ENCODE results near the gene LGALS4.
A peak's percentile ranks its signal among the peaks of the same experiment; 100 is the strongest.
"Not testable (repeated sequence)": the region's sequence is repeated elsewhere in the genome, so short reads cannot be mapped to it uniquely, and the experiment has no call there.

LGALS4 gene

DNA sequence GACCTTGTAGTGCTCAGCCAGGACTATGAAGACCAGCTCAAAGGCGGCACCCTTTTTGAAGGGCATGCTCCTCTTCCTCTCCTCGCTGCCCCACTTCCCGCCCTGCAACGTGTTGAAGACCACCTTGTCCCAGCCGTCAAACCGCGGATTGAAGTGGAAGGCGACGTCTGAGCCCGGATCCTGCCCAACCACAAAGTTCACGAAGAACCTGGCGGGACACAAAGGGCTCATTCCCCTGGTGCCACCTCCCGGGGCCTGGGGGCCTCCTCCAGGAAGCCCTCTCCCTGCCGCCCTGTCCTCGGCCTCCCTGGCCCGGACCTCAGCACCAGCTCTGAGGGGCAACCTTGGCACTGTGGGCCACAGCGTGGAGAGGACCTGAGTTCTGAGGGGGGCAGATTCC lies 4.0 kb downstream of the LGALS4 start:
- Histone ChIP-seq H4K20me1 (ENCODE audit: control insufficient read depth, insufficient read depth, low read depth, low read length) (no peaks in the 10 kb centered on the region), H3K9me3 (ENCODE audit: control insufficient read depth, insufficient read depth, low read length) (no peaks in the 10 kb centered on the region), H3F3A (ENCODE audit: control insufficient read depth, insufficient read depth) (no peaks in the 10 kb centered on the region), H3K27me3 (ENCODE audit: control insufficient read depth, low read length) (no peaks in the 10 kb centered on the region), H3K36me3 (ENCODE audit: control insufficient read depth, low read length) (no peaks in the 10 kb centered on the region), H3K4me2 (ENCODE audit: low read length) (no peak overlapping the region), H3K79me2 (ENCODE audit: control insufficient read depth, low read length) (no peaks in the 10 kb centered on the region), H3K4me3 (ENCODE audit: low read length) (no peak overlapping the region), H3K27ac (ENCODE audit: low read depth, low read length) (no peak overlapping the region), H3K9me2 (replicated peaks; ENCODE audit: control insufficient read depth, low read length) (no peaks in the 10 kb centered on the region), H3K4me1 (ENCODE audit: control insufficient read depth, low read length) (peaks cover 15% of the 10 kb centered on the region)
- no peak for TF ChIP-seq EZH2phosphoT487 (IDR thresholded peaks at IDR 0.05; ENCODE audit: borderline replicate concordance, low read length)
- TF ChIP-seq, protein P1, sequence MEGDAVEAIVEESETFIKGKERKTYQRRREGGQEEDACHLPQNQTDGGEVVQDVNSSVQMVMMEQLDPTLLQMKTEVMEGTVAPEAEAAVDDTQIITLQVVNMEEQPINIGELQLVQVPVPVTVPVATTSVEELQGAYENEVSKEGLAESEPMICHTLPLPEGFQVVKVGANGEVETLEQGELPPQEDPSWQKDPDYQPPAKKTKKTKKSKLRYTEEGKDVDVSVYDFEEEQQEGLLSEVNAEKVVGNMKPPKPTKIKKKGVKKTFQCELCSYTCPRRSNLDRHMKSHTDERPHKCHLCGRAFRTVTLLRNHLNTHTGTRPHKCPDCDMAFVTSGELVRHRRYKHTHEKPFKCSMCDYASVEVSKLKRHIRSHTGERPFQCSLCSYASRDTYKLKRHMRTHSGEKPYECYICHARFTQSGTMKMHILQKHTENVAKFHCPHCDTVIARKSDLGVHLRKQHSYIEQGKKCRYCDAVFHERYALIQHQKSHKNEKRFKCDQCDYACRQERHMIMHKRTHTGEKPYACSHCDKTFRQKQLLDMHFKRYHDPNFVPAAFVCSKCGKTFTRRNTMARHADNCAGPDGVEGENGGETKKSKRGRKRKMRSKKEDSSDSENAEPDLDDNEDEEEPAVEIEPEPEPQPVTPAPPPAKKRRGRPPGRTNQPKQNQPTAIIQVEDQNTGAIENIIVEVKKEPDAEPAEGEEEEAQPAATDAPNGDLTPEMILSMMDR (IDR thresholded peaks at IDR 0.05; ENCODE audit: low read depth, low read length, poor library complexity, severe bottlenecking) = no peak

DNA sequence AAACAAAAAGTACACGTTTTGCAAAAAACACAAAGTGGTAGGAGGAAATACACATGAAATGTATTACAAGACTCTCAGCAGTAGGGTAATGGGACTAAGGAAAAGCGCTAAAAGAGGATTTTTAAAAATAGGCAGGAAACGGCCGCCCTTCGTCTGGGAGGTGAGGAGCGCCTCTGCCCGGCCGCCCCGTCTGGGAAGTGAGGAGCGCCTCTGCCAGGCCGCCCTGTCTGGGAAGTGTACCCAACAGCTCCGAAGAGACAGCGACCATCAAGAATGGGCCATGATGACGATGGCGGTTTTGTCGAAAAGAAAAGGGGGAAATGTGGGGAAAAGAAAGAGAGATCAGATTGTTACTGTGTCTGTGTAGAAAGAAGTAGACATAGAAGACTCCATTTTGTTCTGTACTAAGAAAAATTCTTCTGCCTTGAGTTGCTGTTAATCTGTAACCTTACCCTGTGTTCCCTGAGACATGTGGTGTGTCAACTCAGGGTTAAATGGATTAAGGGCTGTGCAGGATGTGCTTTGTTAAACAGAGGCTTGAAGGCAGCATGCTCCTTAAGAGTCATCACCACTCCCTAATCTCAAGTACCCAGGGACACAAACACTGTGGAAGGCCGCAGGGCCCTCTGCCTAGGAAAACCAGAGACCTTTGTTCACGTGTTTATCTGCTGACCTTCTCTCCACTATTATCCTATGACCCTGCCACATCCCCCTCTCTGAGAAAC lies 5.2 kb downstream of the LGALS4 start:
- H3K4me3 ChIP-seq (ENCODE audit: low read length); H3K4me2 ChIP-seq (ENCODE audit: low read length); H3F3A ChIP-seq (ENCODE audit: control insufficient read depth, insufficient read depth); H3K36me3 ChIP-seq (ENCODE audit: control insufficient read depth, low read length); H3K79me2 ChIP-seq (ENCODE audit: control insufficient read depth, low read length); H3K27me3 ChIP-seq (ENCODE audit: control insufficient read depth, low read length); H3K9me2 ChIP-seq (replicated peaks; ENCODE audit: control insufficient read depth, low read length); H3K9me3 ChIP-seq (ENCODE audit: control insufficient read depth, insufficient read depth, low read length); H4K20me1 ChIP-seq (ENCODE audit: control insufficient read depth, insufficient read depth, low read depth, low read length); H3K27ac ChIP-seq (ENCODE audit: low read depth, low read length): not testable (repeated sequence)
- peaks cover 15% of the 10 kb centered on the region for H3K4me1 ChIP-seq (ENCODE audit: control insufficient read depth, low read length)

DNA sequence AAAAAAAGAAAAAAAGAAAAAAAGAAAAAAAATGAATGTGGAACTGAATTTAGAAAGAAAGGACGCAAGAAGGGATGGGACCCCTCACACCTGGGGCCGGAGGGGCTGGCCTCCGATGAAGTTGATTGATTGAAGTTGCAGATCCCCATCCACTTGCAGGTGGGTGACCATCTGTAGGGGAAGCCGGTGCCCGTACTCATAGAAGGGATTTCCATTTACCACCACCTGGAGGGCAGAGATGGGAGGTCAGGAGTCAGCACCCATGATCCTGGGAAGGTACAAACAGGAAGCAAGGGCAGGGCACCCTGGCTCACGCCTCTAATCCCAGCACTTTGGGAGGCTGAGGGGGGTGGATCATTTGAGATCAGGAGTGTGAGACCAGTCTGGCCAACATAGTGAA lies 6.4 kb downstream of the LGALS4 start:
- TF ChIP-seq, protein P1 (IDR thresholded peaks at IDR 0.05; ENCODE audit: low read depth, low read length, poor library complexity, severe bottlenecking) = no peak
- no peak for TF ChIP-seq EZH2phosphoT487 (IDR thresholded peaks at IDR 0.05; ENCODE audit: borderline replicate concordance, low read length)
- Histone ChIP-seq H3K27ac (ENCODE audit: low read depth, low read length) (no peak overlapping the region), H3K27me3 (ENCODE audit: control insufficient read depth, low read length) (no peaks in the 10 kb centered on the region), H4K20me1 (ENCODE audit: control insufficient read depth, insufficient read depth, low read depth, low read length) (no peaks in the 10 kb centered on the region), H3K36me3 (ENCODE audit: control insufficient read depth, low read length) (no peaks in the 10 kb centered on the region), H3K79me2 (ENCODE audit: control insufficient read depth, low read length) (no peaks in the 10 kb centered on the region), H3F3A (ENCODE audit: control insufficient read depth, insufficient read depth) (no peaks in the 10 kb centered on the region), H3K4me2 (ENCODE audit: low read length) (no peak overlapping the region), H3K4me3 (ENCODE audit: low read length) (no peak overlapping the region), H3K9me3 (ENCODE audit: control insufficient read depth, insufficient read depth, low read length) (no peaks in the 10 kb centered on the region), H3K9me2 (replicated peaks; ENCODE audit: control insufficient read depth, low read length) (no peaks in the 10 kb centered on the region), H3K4me1 (ENCODE audit: control insufficient read depth, low read length) (peaks cover 15% of the 10 kb centered on the region)

DNA sequence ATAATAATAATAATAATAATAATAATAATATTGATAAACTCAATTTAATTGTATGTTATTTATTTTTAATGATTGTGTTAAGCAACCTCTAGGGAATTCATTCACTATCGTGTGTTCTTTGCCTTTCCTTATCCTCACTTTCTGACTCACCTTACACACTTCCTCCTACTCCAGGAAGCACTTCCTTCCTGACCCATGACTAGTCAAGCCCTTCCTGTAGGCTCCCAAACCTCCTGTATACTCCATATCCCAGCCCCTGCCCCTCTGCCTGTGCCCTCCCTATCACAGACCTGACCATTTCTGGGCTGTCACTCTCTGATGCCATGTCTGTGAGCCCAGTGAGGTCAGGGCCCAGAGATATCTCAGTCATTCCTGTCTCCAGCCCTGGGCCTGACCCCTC lies 7.6 kb downstream of the LGALS4 start:
- peak overlapping the region; percentile 15; the same call in 1 of the 2 replicates for H3K4me3 ChIP-seq (ENCODE audit: low read length)
- no peak overlapping the region for H3K27ac ChIP-seq (ENCODE audit: low read depth, low read length)
- H3K9me2 ChIP-seq (replicated peaks; ENCODE audit: control insufficient read depth, low read length) = no peaks in the 10 kb centered on the region
- peaks cover 15% of the 10 kb centered on the region for H3K4me1 ChIP-seq (ENCODE audit: control insufficient read depth, low read length)
- no peaks in the 10 kb centered on the region for H4K20me1 ChIP-seq (ENCODE audit: control insufficient read depth, insufficient read depth, low read depth, low read length)
- H3K9me3 ChIP-seq (ENCODE audit: control insufficient read depth, insufficient read depth, low read length) = no peaks in the 10 kb centered on the region
- no peaks in the 10 kb centered on the region for H3F3A ChIP-seq (ENCODE audit: control insufficient read depth, insufficient read depth)
- no peaks in the 10 kb centered on the region for H3K79me2 ChIP-seq (ENCODE audit: control insufficient read depth, low read length)
- no peaks in the 10 kb centered on the region for H3K27me3 ChIP-seq (ENCODE audit: control insufficient read depth, low read length)
- peak overlapping the region; percentile 30 for H3K4me2 ChIP-seq (ENCODE audit: low read length)
- H3K36me3 ChIP-seq (ENCODE audit: control insufficient read depth, low read length) = no peaks in the 10 kb centered on the region
- TF ChIP-seq EZH2phosphoT487 (IDR thresholded peaks at IDR 0.05; ENCODE audit: borderline replicate concordance, low read length) = no peak
- TF ChIP-seq, protein P1 (IDR thresholded peaks at IDR 0.05; ENCODE audit: low read depth, low read length, poor library complexity, severe bottlenecking) = no peak

All from DOHH2 (cell line).